ENCODE measurements around the gene MGMT.

GRCh38 chr10:129652021-129652420, 185.0 kb downstream of the MGMT start:
- TF ChIP-seq CTCF (conservative IDR thresholded peaks at IDR 0.05 in 1 of 2, IDR thresholded peaks at IDR 0.05 in 1 of 2; ENCODE audit: extremely low read depth in 1 of 2, insufficient read depth in 1 of 2, low read depth in 1 of 2, low read length in 2 of 2) (no peak), EZH2 (IDR thresholded peaks at IDR 0.05; ENCODE audit: borderline replicate concordance, low read length) (no peak)
